K562 (cell line): Measurements from ENCODE around the gene EPHA4.

Source experiments
- DACH1 ChIP-seq: fragments of 450-650 bp; IDR thresholded peaks from 2 replicates; pipeline ENCODE4 v1.6.1; 2018; ENCODE audit not compliant: partially characterized antibody
- IRF2 ChIP-seq: sonication (generic); formaldehyde crosslinking; IDR thresholded peaks from 2 replicates; pipeline ENCODE4 v1.8.1; 2022; ENCODE audit warnings: mild to moderate bottlenecking, missing genetic modification reagents

GRCh38 chr2:221380062-221380461 lies 192.0 kb downstream of the EPHA4 start:
- TF ChIP-seq DACH1 (no peak), IRF2 (CRISPR knock-in tag) (no peak)
